BE2C (cell line): Measurements from ENCODE around the gene SBF2.
"Not testable (repeated sequence)": the region's sequence is repeated elsewhere in the genome, so short reads cannot be mapped to it uniquely, and the experiment has no call there.

Experiments used
- DNase-seq: peaks from one replicate; pipeline ENCODE4 v3.0.0-alpha.2; 2020
- H3K27me3 ChIP-seq: fragments of 250-450 bp; sonication (Bioruptor Pico); 2 replicates; pipeline ENCODE4 v1.5.1; 2020; ENCODE audit warnings: mild to moderate bottlenecking
- H3K36me3 ChIP-seq: fragments of 250-450 bp; sonication (Bioruptor Pico); 2 replicates; pipeline ENCODE4 v1.5.1; 2020; ENCODE audit warnings: mild to moderate bottlenecking
- H3K4me1 ChIP-seq: fragments of 250-450 bp; sonication (Bioruptor Pico); 2 replicates; pipeline ENCODE4 v1.5.1; 2020
- H3K4me3 ChIP-seq: 2 replicates; pipeline ENCODE4 v1.5.1; 2011; ENCODE audit warnings: low read depth, low read length
- H3K9me3 ChIP-seq: fragments of 250-450 bp; sonication (Bioruptor Pico); 2 replicates; pipeline ENCODE4 v1.5.1; 2020
- CTCF ChIP-seq: IDR thresholded peaks from 2 replicates; pipeline ENCODE4 v1.5.1; 2012; ENCODE audit warnings: mild to moderate bottlenecking, low read depth, low read length

The SBF2 gene

DNA sequence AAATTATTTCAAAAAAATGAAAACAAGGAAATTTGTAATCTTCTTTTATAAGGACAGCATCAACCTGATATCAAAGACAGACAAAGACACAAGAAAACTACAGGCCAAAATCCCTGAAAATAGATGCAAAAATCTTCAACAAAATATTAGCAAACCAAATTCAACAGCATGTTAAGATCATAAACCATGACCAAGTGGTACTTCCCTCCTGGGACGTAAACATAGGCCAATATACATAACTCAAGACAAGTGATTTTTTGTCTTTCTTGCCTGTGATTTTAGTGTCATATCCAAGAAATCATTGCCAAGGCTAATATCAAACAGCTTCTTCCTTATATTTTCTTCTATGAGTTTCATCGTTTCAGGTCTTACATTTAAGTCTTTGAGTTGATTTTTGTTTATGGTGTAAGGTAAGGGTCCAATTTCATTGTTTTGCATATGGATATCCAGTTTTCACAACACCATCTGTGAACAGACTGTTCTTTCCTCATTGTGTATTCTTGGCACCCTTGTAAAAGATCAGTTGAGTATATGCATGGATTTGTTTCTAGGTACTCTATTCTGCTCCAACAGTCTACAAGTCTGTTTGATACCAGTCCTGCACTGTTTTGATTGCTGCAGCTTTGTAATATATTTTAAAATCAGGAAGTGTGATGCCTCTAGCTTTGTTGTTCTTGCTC is 50.0 kb downstream of the SBF2 start:
- no peaks in the 10 kb centered on the region for H3K9me3 ChIP-seq
- no peaks in the 10 kb centered on the region for H3K36me3 ChIP-seq
- H3K4me3 ChIP-seq, result no peak overlapping the region
- TF ChIP-seq CTCF, result no peak
- H3K27me3 ChIP-seq, result no peaks in the 10 kb centered on the region
- no peaks in the 10 kb centered on the region for H3K4me1 ChIP-seq
- DNase-seq, result no peak

GRCh38 chr11:10236840-10237239 is 57.2 kb downstream of the SBF2 start:
- no peaks in the 10 kb centered on the region; the same call in 1 of the 2 replicates for H3K4me1 ChIP-seq
- no peak for DNase-seq
- H3K9me3 ChIP-seq, result no peaks in the 10 kb centered on the region
- no peak overlapping the region for H3K4me3 ChIP-seq
- no peaks in the 10 kb centered on the region for H3K27me3 ChIP-seq
- no peaks in the 10 kb centered on the region for H3K36me3 ChIP-seq
- no peak for TF ChIP-seq CTCF

GRCh38 chr11:10233581-10233980 is 60.4 kb downstream of the SBF2 start:
- Histone ChIP-seq H3K4me1 (no peaks in the 10 kb centered on the region; the same call in 1 of the 2 replicates), H3K36me3 (no peaks in the 10 kb centered on the region), H3K9me3 (no peaks in the 10 kb centered on the region), H3K4me3 (no peak overlapping the region), H3K27me3 (no peaks in the 10 kb centered on the region)
- no peak for DNase-seq
- TF ChIP-seq CTCF, result no peak

GRCh38 chr11:10232756-10233155 is 61.3 kb downstream of the SBF2 start:
- Histone ChIP-seq H3K36me3 (no peaks in the 10 kb centered on the region), H3K27me3 (no peaks in the 10 kb centered on the region), H3K9me3 (no peaks in the 10 kb centered on the region), H3K4me1 (no peaks in the 10 kb centered on the region; the same call in 1 of the 2 replicates), H3K4me3 (no peak overlapping the region)
- TF ChIP-seq CTCF, result no peak
- DNase-seq, result no peak

DNA sequence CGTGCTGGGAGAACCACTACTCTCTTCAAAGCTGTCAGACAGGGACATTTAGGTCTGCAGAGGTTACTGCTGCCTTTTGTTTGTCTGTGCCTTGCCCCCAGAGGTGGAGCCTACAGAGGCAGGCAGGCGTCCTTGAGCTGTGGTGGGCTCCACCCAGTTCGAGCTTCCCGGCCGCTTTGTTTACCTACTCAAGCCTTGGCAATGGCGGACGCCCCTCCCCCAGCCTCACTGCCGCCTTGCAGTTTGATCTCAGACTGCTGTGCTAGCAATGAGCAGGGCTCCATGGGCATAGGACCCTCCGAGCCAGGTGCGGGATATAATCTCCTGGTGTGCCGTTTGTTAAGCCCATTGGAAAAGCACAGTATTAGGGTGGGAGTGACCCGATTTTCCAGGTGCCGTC is 62.2 kb downstream of the SBF2 start:
- H3K9me3 ChIP-seq, DNase-seq, H3K4me1 ChIP-seq, H3K27me3 ChIP-seq, H3K36me3 ChIP-seq, H3K4me3 ChIP-seq: not testable (repeated sequence)

- no peak for TF ChIP-seq CTCF
- H3K36me3 ChIP-seq, result no peaks in the 10 kb centered on the region
- no peak overlapping the region for H3K4me3 ChIP-seq
- no peak for DNase-seq
- no peaks in the 10 kb centered on the region for H3K9me3 ChIP-seq
- H3K27me3 ChIP-seq, result no peaks in the 10 kb centered on the region
- no peaks in the 10 kb centered on the region for H3K4me1 ChIP-seq
Measured at GRCh38 chr11:10225553-10225952, 68.5 kb downstream of the SBF2 start.
